ENCODE measurements around the gene PHKA2.

Gene PHKA2

DNA sequence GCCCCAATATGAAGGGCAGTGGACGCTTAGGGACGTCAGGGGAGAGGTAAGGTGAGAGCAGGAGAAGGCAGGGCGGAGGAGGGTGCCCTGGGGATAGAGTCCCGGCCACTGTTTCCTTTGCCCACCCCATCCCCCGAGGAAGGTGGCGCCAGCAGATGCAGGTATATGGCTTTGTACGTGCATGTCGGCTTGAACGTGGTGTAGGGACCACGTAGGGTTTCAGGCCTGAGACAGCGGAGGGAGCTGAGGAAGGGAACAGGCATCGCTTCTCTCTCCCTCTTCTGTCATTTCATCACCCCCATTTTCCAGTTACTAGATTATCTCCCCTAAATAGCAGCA lies 97.9 kb downstream of the PHKA2 start:
- H3K36me3 ChIP-seq (replicated peaks): no peaks in the 10 kb centered on the region
- no peak for DNase-seq
- no peaks in the 10 kb centered on the region for H3K27me3 ChIP-seq (replicated peaks)
- no peak overlapping the region for H3K27ac ChIP-seq
- in situ Hi-C loops (cut with HindIII; ENCODE audit: low pct_ligation_motif_present, low sequenced_read_pairs): no loop called here
- H3K4me3 ChIP-seq (ENCODE audit: low read depth, low read length): peak overlapping the region; percentile 45
- TF ChIP-seq, protein P1, sequence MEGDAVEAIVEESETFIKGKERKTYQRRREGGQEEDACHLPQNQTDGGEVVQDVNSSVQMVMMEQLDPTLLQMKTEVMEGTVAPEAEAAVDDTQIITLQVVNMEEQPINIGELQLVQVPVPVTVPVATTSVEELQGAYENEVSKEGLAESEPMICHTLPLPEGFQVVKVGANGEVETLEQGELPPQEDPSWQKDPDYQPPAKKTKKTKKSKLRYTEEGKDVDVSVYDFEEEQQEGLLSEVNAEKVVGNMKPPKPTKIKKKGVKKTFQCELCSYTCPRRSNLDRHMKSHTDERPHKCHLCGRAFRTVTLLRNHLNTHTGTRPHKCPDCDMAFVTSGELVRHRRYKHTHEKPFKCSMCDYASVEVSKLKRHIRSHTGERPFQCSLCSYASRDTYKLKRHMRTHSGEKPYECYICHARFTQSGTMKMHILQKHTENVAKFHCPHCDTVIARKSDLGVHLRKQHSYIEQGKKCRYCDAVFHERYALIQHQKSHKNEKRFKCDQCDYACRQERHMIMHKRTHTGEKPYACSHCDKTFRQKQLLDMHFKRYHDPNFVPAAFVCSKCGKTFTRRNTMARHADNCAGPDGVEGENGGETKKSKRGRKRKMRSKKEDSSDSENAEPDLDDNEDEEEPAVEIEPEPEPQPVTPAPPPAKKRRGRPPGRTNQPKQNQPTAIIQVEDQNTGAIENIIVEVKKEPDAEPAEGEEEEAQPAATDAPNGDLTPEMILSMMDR (IDR thresholded peaks at IDR 0.05; ENCODE audit: low read depth, low read length, missing control alignments): no peak

DNA sequence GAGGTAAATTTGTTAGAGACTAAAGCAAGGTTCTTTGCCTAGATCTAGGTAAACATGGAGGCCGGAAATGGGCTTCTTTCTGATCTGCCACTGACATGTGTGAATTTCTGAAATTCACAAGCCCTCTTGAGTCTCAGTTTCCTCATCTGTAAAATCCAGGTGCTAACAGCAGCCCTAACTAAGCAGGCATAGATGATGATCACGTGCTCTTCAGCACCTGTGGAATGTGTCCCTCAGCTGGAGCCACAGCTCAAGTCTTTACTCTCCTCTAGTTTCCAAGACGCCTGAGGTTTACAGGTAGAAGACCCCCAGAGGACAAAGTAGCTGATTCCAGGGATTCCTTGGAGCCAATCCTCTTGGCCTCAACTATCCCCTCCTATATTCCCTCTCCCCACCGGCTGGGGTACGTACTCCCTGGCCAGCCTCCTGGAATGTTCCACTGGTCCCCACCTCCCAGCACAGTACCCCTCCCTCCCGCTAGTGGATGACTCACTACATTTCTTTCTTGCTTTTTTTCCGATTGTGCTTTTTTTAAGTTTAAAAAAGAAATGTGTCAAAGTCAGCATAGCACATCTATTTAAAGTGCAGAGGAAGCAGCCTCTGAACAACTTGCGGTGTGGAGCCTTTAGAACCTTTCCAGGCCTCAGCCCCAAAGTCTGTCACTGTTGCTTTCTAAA lies 98.4 kb downstream of the PHKA2 start:
- no peak for DNase-seq
- H3K4me3 ChIP-seq (ENCODE audit: low read depth, low read length): peak overlapping the region; percentile 45
- in situ Hi-C loops (cut with HindIII; ENCODE audit: low pct_ligation_motif_present, low sequenced_read_pairs): no loop called here
- H3K27me3 ChIP-seq (replicated peaks): no peaks in the 10 kb centered on the region
- TF ChIP-seq, protein P1 (IDR thresholded peaks at IDR 0.05; ENCODE audit: low read depth, low read length, missing control alignments): no peak
- no peak overlapping the region for H3K27ac ChIP-seq
- H3K36me3 ChIP-seq (replicated peaks): no peaks in the 10 kb centered on the region

DNA sequence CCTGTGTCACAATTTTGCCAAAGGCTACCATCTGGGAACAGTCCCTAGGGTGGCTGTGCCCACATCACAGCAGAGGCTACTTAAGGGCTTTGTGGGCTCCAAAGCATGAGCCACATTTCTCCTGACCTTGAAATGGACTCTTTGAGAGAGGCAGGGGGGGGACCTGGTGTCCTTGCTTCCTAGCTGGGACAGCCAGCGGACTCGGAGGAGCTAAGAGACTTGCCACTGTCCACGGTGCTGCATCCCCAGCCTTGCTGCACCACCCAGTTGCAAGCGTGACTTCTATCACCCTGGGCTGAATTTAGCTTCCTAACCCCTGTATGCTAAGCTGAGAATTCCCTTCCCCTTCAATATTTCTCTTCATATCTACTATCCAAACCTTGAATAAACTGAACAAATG lies 99.0 kb downstream of the PHKA2 start:
- in situ Hi-C loops (cut with HindIII; ENCODE audit: low pct_ligation_motif_present, low sequenced_read_pairs): no loop called here
- no peak overlapping the region for H3K4me3 ChIP-seq (ENCODE audit: low read depth, low read length)
- TF ChIP-seq, protein P1 (IDR thresholded peaks at IDR 0.05; ENCODE audit: low read depth, low read length, missing control alignments): no peak
- H3K27ac ChIP-seq: no peak overlapping the region
- no peaks in the 10 kb centered on the region for H3K36me3 ChIP-seq (replicated peaks)
- DNase-seq: no peak
- H3K27me3 ChIP-seq (replicated peaks): no peaks in the 10 kb centered on the region

DNA sequence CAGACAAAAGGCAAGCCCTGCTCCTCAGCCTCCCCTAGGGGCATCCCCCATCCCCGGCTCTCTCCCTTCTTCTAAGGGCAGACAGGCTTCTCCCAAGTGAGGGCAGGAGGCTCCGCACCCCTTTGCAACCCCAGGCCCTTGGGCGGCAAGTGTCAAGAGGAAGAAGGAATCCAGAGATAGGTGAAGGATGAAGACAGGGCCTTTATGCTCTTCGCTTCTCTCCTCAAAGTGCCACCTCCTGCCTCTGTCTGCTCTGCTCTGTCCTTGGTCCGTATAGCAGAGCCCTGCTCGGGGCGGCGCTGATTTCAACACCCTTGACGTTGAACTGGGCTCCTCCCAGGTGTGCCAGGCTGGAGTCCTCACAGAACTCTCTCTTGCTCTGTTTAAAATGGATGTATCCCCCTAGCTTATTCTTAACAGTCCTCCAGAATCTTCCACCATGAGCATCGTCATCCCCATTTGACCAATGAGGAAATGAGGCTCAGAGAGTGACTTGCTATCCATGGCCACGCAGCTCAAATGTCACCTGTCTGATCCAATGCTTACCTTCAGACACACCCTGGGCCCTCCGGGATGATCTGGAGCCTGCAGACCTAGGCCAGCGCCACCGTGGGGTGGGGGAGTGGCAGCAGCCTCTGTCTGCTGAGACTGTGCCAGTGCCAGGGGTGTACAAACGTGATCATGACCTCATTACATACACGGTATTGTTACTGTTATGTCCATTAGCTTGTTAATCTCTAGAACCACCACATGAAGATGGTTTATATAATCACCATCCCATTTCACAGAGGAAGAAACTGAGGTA lies 99.8 kb downstream of the PHKA2 start:
- H3K4me3 ChIP-seq (ENCODE audit: low read depth, low read length): no peak overlapping the region
- no peak overlapping the region for H3K27ac ChIP-seq
- no peak for DNase-seq
- TF ChIP-seq, protein P1 (IDR thresholded peaks at IDR 0.05; ENCODE audit: low read depth, low read length, missing control alignments): no peak
- H3K27me3 ChIP-seq (replicated peaks): no peaks in the 10 kb centered on the region
- in situ Hi-C loops (cut with HindIII; ENCODE audit: low pct_ligation_motif_present, low sequenced_read_pairs): no loop called here
- no peaks in the 10 kb centered on the region for H3K36me3 ChIP-seq (replicated peaks)

DNA sequence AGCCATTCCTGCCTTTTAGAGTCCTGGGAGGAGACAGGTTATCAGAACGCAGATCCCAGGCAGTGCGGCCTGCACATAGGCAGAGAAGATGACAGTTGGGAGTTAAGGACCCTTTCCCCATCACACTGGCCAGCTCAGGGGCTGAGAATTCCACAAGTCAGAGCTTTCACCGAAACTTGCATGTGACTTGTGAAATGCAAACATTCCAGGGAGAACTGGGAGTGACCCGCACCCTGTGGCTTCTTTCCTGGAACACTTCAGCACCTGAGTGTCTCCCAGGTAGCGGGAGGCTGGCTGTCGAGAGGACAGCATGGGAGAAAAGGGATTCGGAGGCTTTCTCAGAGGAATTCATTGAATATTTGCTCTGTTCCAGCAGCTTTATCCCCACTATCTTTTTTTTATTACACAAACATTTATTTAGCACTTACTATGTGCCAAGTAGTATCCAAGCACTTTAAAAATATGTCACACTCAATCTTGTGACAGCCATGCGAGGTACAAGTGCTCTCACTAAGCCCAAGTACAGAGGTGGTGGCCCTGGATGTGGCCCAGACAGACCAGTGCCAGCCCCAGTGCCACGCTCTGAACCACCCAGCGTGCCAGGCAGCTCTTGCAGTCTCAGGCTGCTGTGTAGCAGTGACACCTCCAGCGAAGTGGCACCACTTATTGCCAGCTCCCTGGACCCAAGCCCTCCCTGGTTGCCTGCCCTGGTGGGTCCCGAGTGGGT lies 100.5 kb downstream of the PHKA2 start:
- TF ChIP-seq, protein P1 (IDR thresholded peaks at IDR 0.05; ENCODE audit: low read depth, low read length, missing control alignments): no peak
- H3K4me3 ChIP-seq (ENCODE audit: low read depth, low read length): no peak overlapping the region
- in situ Hi-C loops (cut with HindIII; ENCODE audit: low pct_ligation_motif_present, low sequenced_read_pairs): no loop called here
- no peaks in the 10 kb centered on the region for H3K27me3 ChIP-seq (replicated peaks)
- no peak overlapping the region for H3K27ac ChIP-seq
- DNase-seq: no peak
- H3K36me3 ChIP-seq (replicated peaks): no peaks in the 10 kb centered on the region
